ENCODE results near the gene EDEM3. TPM values are rescaled to one million over a fixed set of nuclear protein-coding genes. Genes with fewer than 3 reads are reported as not detected.

Gene EDEM3
- total and polyA plus RNA-seq, 2 of the 8 experiments (the other 6 are each of a cell fraction or from before 2014, with no cell fraction given): 1.6 to 14.0 TPM

DNA sequence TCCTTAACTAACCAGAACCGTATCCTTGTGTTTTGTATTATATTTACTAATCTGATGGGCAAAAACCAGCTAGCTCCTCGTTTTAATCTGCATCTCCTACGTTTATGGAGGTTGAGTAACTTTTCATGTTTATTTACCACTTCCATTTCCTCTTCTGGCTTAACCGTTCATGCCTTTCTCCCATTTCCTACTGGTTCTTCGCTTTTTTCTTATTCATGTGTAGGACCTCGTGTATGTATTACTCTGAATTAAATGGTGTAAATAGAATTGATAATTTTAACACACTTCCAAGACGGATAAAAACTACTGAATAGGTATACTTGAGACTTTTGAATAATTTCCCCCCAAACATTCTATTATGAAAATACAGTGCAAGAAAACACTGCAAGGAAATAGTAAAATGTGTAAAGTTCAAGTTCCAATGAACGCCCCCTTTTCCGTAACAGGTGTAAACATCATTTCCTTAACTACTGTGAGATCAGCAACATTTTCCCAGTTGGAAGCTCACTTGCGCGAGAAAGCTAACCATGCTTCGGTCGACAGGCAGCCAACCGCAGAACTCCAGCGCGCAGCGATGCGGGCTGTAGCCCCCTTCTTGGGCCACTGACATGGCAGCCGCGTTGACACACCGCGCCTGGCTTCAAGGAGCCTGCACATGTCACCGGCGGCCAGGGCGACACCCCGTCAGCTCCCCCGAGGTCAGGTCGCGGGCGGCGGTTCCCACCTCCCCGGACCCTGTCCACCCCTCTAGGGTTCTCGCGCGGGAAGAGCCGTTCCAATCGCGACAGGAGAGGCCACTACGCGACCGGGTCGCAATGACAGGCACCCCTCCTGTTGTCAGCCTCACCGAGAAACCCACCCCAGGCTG lies 816 bp downstream of the EDEM3 start (continued):
- TF ChIP-seq, protein P1, sequence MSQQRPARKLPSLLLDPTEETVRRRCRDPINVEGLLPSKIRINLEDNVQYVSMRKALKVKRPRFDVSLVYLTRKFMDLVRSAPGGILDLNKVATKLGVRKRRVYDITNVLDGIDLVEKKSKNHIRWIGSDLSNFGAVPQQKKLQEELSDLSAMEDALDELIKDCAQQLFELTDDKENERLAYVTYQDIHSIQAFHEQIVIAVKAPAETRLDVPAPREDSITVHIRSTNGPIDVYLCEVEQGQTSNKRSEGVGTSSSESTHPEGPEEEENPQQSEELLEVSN (IDR thresholded peaks at IDR 0.05): 0 out of 2 replicates have a peak, but pooled peaks have one; percentile 12
- TF ChIP-seq CTBP2 (IDR thresholded peaks at IDR 0.05; ENCODE audit: borderline replicate concordance, insufficient read depth, insufficient read length, low read length): peak; percentile 58

Measured in H1 (cell line).